Measurements from ENCODE around the gene TGM6.

TGM6 gene

DNA sequence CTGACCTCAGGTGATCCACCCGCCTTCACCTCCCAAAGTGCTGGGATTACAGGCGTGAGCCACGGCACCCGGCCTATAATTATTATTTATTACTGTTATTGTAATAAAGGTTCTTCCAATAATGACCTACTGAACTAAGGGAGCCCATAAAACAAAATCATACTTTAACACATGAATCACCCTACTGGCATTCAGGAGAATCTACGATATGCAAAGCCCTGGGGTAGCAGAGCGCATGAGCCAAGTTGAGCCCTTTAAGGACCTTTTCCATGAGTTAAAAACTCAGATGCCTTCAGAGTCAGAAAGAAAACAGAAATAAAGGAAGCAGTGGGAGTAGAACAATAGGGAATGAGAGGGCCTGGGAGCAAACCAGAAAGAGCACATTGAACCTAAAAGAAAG, 48.4 kb downstream of the TGM6 start:
- Histone ChIP-seq H3K27ac (ENCODE audit: low read length) (no peak overlapping the region), H3K36me3 (ENCODE audit: insufficient read depth, low read depth, low read length) (no peaks in the 10 kb centered on the region), H3K4me3 (ENCODE audit: low read length) (no peak overlapping the region), H3K27me3 (ENCODE audit: insufficient read depth, low read length) (no peaks in the 10 kb centered on the region), H3K9me3 (ENCODE audit: insufficient read depth, low read depth, low read length) (no peaks in the 10 kb centered on the region), H3K4me1 (ENCODE audit: insufficient read depth, low read length) (no peaks in the 10 kb centered on the region), H3K9ac (ENCODE audit: low read depth, low read length) (no peak overlapping the region)

DNA sequence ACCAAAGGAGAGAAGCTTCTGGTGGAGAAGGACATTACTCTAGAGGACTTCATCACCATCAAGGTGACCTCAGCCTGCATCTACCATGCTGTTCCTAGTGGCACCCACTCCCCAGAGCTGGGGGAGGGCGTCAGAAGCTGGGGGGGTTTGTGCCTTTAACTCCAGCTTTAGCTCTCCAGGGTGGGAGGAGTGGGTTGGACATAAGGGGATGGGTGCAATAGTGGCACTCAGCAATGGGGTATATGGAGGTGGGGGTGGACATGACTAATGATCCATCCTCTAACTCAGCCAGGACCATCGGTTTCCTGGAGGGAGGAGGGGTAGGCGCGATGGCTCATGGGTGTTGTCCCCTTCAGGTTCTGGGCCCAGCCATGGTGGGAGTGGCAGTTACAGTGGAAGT, 49.8 kb downstream of the TGM6 start:
- Histone ChIP-seq H3K36me3 (ENCODE audit: insufficient read depth, low read depth, low read length) (no peaks in the 10 kb centered on the region), H3K27me3 (ENCODE audit: insufficient read depth, low read length) (no peaks in the 10 kb centered on the region), H3K4me3 (ENCODE audit: low read length) (no peak overlapping the region), H3K4me1 (ENCODE audit: insufficient read depth, low read length) (no peaks in the 10 kb centered on the region), H3K9ac (ENCODE audit: low read depth, low read length) (no peak overlapping the region), H3K27ac (ENCODE audit: low read length) (no peak overlapping the region), H3K9me3 (ENCODE audit: insufficient read depth, low read depth, low read length) (no peaks in the 10 kb centered on the region)

DNA sequence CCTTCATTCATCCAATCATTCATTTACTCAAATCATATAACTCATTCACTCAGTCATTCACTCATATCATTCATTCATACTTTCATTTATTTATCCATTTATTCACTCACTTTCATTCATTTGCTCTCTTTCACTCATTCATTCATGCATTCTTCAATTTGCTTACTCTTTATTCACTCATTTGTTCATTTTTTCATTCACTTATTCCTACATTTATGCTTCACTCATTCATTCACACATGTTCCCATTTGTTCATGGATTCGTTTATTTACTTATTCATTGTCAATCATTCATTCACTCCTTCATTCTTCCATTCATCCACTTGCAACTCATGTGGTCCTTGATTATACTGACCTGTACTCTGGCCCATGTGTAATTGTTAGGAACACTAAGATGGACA, 50.5 kb downstream of the TGM6 start:
- Histone ChIP-seq H3K4me3 (ENCODE audit: low read length) (no peak overlapping the region), H3K9me3 (ENCODE audit: insufficient read depth, low read depth, low read length) (no peaks in the 10 kb centered on the region), H3K4me1 (ENCODE audit: insufficient read depth, low read length) (no peaks in the 10 kb centered on the region), H3K36me3 (ENCODE audit: insufficient read depth, low read depth, low read length) (no peaks in the 10 kb centered on the region), H3K27ac (ENCODE audit: low read length) (no peak overlapping the region), H3K27me3 (ENCODE audit: insufficient read depth, low read length) (no peaks in the 10 kb centered on the region), H3K9ac (ENCODE audit: low read depth, low read length) (no peak overlapping the region)

DNA sequence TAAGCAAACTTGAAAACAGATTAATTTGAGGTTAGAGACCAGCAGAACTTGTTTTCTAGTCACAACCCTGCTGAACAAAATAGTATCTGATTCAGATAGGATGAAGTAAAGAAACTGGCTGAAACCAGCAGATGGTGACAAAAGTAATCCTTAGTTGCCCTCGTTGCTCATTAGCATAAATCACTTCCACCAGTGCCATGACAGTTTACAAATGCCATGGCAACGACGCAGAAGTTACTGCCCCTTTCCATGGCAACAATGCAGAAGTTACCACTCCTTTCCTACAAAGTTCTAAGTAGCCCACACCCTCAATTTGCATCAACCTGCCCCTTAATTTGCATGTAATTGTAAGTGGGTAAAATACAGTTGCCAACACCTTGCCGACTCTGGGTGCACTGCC, 66.1 kb downstream of the TGM6 start:
- Histone ChIP-seq H3K4me1 (ENCODE audit: insufficient read depth, low read length) (no peaks in the 10 kb centered on the region), H3K4me3 (ENCODE audit: low read length) (no peak overlapping the region), H3K27me3 (ENCODE audit: insufficient read depth, low read length) (no peaks in the 10 kb centered on the region), H3K9me3 (ENCODE audit: insufficient read depth, low read depth, low read length) (no peaks in the 10 kb centered on the region), H3K36me3 (ENCODE audit: insufficient read depth, low read depth, low read length) (no peaks in the 10 kb centered on the region), H3K27ac (ENCODE audit: low read length) (no peak overlapping the region), H3K9ac (ENCODE audit: low read depth, low read length) (no peak overlapping the region)

DNA sequence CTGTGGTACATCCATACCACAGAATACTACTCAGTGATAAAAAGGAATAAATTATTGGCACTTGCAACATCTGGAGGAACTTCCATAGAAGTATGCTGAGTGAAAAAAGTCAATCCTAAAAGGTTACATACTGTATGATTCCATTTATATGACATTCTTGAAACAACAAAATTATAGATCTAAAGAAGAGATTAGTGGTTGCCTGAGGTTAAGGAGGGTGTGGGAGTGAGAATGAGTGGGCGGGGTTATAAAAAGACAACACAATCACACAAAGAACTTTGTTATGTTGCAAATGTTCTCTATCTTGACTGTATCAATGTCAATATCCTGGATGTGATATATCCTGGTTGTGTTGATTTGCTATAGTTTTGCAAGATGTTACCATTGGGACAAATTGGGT, 68.7 kb downstream of the TGM6 start:
- H3K36me3 ChIP-seq (ENCODE audit: insufficient read depth, low read depth, low read length) = no peaks in the 10 kb centered on the region
- no peaks in the 10 kb centered on the region for H3K27me3 ChIP-seq (ENCODE audit: insufficient read depth, low read length)
- H3K9me3 ChIP-seq (ENCODE audit: insufficient read depth, low read depth, low read length) = no peaks in the 10 kb centered on the region
- H3K27ac ChIP-seq (ENCODE audit: low read length) = no peak overlapping the region
- no peak overlapping the region for H3K9ac ChIP-seq (ENCODE audit: low read depth, low read length)
- H3K4me1 ChIP-seq (ENCODE audit: insufficient read depth, low read length) = no peaks in the 10 kb centered on the region
- no peak overlapping the region for H3K4me3 ChIP-seq (ENCODE audit: low read length)

DNA sequence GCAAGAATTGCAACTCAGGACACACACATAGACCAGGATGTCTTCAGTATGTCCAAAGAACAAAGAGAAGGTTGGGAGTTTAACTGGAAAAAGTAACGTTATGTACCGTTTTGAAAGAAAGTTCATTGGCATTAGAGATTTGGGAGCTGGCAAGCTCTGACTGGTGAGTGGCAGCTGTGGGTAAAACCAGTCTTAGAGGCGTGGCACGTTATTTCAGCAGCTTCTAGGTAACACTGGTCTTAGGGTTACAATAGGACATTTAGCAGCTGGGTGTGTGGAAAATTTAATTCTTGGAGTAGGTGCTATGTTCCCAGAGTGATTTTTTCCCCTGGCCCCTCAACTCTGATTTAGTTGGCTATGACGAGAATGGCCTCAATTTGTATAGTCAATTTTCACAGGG, 70.7 kb downstream of the TGM6 start:
- H3K9ac ChIP-seq (ENCODE audit: low read depth, low read length) = no peak overlapping the region
- no peaks in the 10 kb centered on the region for H3K27me3 ChIP-seq (ENCODE audit: insufficient read depth, low read length)
- H3K4me1 ChIP-seq (ENCODE audit: insufficient read depth, low read length) = no peaks in the 10 kb centered on the region

DNA sequence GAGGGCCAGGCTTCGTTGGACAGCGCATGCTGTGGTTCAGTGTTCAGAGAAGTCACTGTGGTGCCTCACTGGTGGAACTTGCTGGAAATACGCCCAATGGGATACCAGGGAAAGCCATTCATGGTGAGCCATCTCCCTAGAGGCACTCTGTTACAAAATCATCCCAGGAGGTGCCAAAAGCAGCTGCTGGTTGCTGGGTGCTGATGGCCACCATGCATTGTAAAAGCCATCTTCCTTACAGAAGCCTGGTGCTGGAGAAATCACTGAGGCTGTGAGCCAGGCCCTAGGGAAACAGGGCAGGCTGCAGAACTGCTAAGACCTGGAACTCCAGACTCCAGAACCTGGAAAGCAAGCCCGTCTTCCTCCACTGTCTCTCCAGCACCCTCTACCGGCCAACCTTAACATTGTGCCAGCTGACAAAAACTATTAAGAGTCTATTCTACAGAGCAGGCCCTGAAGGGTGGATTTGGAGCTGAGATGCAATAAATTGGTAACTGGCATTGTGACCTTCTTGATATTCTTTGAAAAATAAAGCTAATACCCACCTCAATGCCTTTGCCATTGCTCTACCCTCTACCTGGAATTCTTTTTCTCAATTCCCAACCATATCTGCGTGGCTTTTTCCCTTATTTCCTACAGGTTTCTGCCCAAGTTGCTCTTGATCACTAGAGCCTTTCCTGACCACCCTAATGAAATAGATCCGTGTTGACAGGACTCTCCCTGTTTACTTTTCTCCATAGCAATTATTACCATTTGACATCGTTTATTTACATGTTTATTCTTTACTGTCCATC, 71.4 kb downstream of the TGM6 start:
- H3K9me3 ChIP-seq (ENCODE audit: insufficient read depth, low read depth, low read length) = no peaks in the 10 kb centered on the region
- H3K27ac ChIP-seq (ENCODE audit: low read length) = no peak overlapping the region
- no peaks in the 10 kb centered on the region for H3K4me1 ChIP-seq (ENCODE audit: insufficient read depth, low read length)
- H3K9ac ChIP-seq (ENCODE audit: low read depth, low read length) = no peak overlapping the region
- H3K4me3 ChIP-seq (ENCODE audit: low read length) = no peak overlapping the region
- H3K27me3 ChIP-seq (ENCODE audit: insufficient read depth, low read length) = no peaks in the 10 kb centered on the region
- H3K36me3 ChIP-seq (ENCODE audit: insufficient read depth, low read depth, low read length) = no peaks in the 10 kb centered on the region

More for the DNA sequence above, 70.7 kb downstream of the TGM6 start:
- Histone ChIP-seq H3K36me3 (ENCODE audit: insufficient read depth, low read depth, low read length) (no peaks in the 10 kb centered on the region), H3K4me3 (ENCODE audit: low read length) (no peak overlapping the region), H3K27ac (ENCODE audit: low read length) (no peak overlapping the region), H3K9me3 (ENCODE audit: insufficient read depth, low read depth, low read length) (no peaks in the 10 kb centered on the region)

DNA sequence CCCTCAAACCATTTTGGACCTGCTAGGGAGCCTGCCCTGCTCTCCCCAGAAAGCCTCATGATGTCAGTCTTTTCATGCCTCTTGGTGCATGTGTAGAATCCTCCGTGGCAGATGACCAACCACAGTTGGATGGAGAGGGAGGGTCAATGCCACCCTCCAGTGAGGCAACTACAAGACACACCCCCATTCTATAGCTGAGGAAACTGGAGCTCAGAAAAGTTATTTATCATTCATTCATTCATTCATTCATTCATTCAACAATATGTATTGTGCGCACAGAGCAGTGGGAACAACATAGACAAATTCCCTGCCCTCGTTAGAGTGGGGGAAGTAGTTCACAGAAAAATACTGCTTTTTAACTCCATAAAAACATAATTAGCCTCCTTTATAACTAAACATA, 73.1 kb downstream of the TGM6 start:
- no peak overlapping the region for H3K27ac ChIP-seq (ENCODE audit: low read length)
- no peaks in the 10 kb centered on the region for H3K4me1 ChIP-seq (ENCODE audit: insufficient read depth, low read length)
- H3K9ac ChIP-seq (ENCODE audit: low read depth, low read length) = no peak overlapping the region
- no peak overlapping the region for H3K4me3 ChIP-seq (ENCODE audit: low read length)
- no peaks in the 10 kb centered on the region for H3K27me3 ChIP-seq (ENCODE audit: insufficient read depth, low read length)
- H3K36me3 ChIP-seq (ENCODE audit: insufficient read depth, low read depth, low read length) = peaks cover 7% of the 10 kb centered on the region; the same call in 1 of the 2 replicates
- no peaks in the 10 kb centered on the region for H3K9me3 ChIP-seq (ENCODE audit: insufficient read depth, low read depth, low read length)

DNA sequence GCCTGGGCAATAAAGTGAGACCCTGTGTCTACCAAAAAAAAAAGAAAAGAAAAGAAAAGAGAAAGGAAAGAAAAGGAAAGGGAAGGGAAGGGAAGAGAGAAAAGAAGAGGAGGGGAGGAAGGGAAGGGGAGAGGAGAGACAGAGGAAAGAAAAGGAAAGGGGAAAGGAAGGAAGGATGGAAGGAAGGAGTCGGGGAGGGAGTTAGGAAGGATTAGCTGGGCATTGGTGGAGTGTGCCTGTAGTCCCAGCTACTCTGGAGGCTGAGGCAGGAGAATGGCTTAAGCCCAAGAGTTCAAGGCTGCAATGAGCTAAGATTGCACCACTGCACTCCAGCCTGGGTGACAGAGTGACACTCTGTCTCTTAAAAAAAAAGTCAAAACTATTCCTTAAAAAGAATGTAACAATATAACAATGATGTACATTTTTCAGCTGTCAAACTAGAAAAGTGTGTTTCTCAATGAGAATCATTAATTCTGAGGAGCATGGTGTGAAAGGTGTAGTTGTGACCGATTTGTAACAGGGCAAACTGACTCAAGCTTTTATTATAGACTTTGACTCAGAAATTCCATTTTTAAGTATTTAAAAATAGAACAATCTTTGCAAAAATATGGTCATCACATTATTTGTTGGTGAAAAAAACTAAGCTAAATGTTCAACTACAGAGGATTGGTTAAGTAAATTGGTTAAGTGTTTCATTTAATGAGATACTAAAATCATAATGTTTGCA, 75.2 kb downstream of the TGM6 start:
- Histone ChIP-seq H3K27ac (ENCODE audit: low read length) (no peak overlapping the region), H3K36me3 (ENCODE audit: insufficient read depth, low read depth, low read length) (peaks cover 28% of the 10 kb centered on the region), H3K9me3 (ENCODE audit: insufficient read depth, low read depth, low read length) (no peaks in the 10 kb centered on the region), H3K9ac (ENCODE audit: low read depth, low read length) (no peak overlapping the region), H3K4me1 (ENCODE audit: insufficient read depth, low read length) (no peaks in the 10 kb centered on the region), H3K4me3 (ENCODE audit: low read length) (no peak overlapping the region), H3K27me3 (ENCODE audit: insufficient read depth, low read length) (no peaks in the 10 kb centered on the region)

DNA sequence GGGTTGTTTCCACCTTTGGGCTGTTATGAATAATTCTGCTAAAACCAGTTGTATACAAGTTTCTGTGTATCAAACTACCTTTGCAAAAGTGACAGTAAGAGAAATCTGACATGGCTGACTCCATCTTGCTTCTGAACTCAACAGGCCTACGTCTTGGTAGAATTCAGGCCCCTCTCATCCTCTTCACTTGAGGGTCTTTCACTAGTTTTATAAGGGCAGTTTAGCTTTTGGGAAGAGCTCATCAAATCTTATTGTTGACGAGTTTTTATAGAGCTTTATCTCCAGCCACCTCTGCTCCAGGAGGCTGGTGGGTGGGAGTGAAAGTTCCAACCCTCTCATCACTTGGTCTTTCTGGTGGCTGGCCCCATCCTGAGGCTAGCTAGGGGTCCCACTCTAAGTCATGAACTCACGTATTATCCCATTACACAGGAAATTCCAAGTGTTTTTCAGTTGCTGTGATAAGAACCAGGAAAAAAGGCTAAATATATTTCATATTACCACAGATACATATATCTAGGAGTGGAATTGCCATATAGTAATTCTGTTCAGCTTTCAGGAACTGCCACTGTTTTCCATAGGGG, 78.3 kb downstream of the TGM6 start:
- peaks cover 59% of the 10 kb centered on the region for H3K36me3 ChIP-seq (ENCODE audit: insufficient read depth, low read depth, low read length)
- H3K9ac ChIP-seq (ENCODE audit: low read depth, low read length) = no peak overlapping the region
- H3K27ac ChIP-seq (ENCODE audit: low read length) = no peak overlapping the region
- no peak overlapping the region for H3K4me3 ChIP-seq (ENCODE audit: low read length)
- no peaks in the 10 kb centered on the region for H3K27me3 ChIP-seq (ENCODE audit: insufficient read depth, low read length)
- H3K9me3 ChIP-seq (ENCODE audit: insufficient read depth, low read depth, low read length) = no peaks in the 10 kb centered on the region
- H3K4me1 ChIP-seq (ENCODE audit: insufficient read depth, low read length) = no peaks in the 10 kb centered on the region

DNA sequence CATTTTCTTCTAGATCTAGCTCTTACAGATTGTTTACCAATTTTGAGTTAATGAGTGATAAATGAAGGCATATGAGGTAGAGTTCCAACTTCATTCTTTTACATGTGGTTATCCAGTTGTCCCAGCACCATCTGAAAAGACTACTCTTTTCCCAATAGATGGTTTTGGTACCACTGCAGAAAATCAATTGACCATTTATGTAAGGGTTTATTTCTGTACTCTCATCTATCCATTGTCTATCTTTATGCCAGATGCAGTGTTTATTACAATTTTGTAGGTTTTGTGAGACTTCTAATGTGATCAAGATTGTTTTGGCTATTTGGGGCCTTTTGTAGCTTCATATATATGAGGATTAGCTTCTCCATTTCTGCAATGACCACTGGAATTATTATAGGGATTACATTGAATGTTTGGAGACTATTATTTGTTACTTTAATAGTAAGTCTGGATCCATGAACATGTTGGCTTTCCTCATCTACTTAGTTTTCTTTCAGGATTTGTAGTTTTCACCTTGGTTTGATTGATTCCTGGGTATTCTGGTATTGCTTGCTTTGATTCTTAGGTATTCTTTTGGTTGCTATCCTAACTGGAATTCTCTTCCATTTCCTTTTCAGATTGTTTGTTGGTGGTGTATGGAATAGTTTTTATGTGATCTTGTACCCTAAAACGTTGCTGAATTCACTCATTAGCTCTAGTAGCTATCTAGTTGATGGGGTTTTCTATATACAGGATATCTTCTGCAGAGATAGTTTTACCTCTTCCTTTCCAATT, 79.5 kb downstream of the TGM6 start:
- H3K4me3 ChIP-seq (ENCODE audit: low read length) = no peak overlapping the region
- peaks cover 71% of the 10 kb centered on the region for H3K36me3 ChIP-seq (ENCODE audit: insufficient read depth, low read depth, low read length)
- no peak overlapping the region for H3K27ac ChIP-seq (ENCODE audit: low read length)
- H3K9me3 ChIP-seq (ENCODE audit: insufficient read depth, low read depth, low read length) = no peaks in the 10 kb centered on the region
- no peaks in the 10 kb centered on the region for H3K27me3 ChIP-seq (ENCODE audit: insufficient read depth, low read length)
- H3K4me1 ChIP-seq (ENCODE audit: insufficient read depth, low read length) = no peaks in the 10 kb centered on the region
- no peak overlapping the region for H3K9ac ChIP-seq (ENCODE audit: low read depth, low read length)
